SH-SY5Y (cell line): ENCODE data around the gene DSCAM.

ENCODE experiments used
- GATA2 ChIP-seq: IDR thresholded peaks from 2 replicates; pipeline ENCODE4 v1.6.1; 2011; ENCODE audit warnings: mild to moderate bottlenecking, low read depth, low read length
- GATA3 ChIP-seq: IDR thresholded peaks from 2 replicates; pipeline ENCODE4 v1.6.1; 2011; ENCODE audit warnings: low read depth, mild to moderate bottlenecking, low read length, moderate library complexity

GRCh38 chr21:40788635-40789034, 58.3 kb downstream of the DSCAM start:
- TF ChIP-seq GATA3 = no peak
- TF ChIP-seq GATA2 = no peak
